ENCODE measurements around the gene TECPR2.

TECPR2 gene

GRCh38 chr14:102374264-102374663 is 11.5 kb downstream of the TECPR2 start:
- no peak for DNase-seq (ENCODE audit: low read depth)

GRCh38 chr14:102375119-102375518 is 12.4 kb downstream of the TECPR2 start:
- DNase-seq (ENCODE audit: low read depth): no peak

- DNase-seq (ENCODE audit: low read depth): no peak
Measured at GRCh38 chr14:102377696-102378095, 15.0 kb downstream of the TECPR2 start.

GRCh38 chr14:102378830-102379229 is 16.1 kb downstream of the TECPR2 start:
- DNase-seq (ENCODE audit: low read depth): no peak

GRCh38 chr14:102387086-102387485 is 24.3 kb downstream of the TECPR2 start:
- DNase-seq (ENCODE audit: low read depth): no peak

- no peak for DNase-seq (ENCODE audit: low read depth)
Measured at GRCh38 chr14:102389246-102389645, 26.5 kb downstream of the TECPR2 start.

GRCh38 chr14:102390064-102390855 is 27.5 kb downstream of the TECPR2 start:
- DNase-seq (ENCODE audit: low read depth): peak; percentile 43

GRCh38 chr14:102392506-102392905 is 29.8 kb downstream of the TECPR2 start:
- no peak for DNase-seq (ENCODE audit: low read depth)

- no peak for DNase-seq (ENCODE audit: low read depth)
Measured at GRCh38 chr14:102394717-102395375, 32.1 kb downstream of the TECPR2 start.

GRCh38 chr14:102396521-102396920 is 33.8 kb downstream of the TECPR2 start:
- DNase-seq (ENCODE audit: low read depth): no peak

- DNase-seq (ENCODE audit: low read depth): no peak
Measured at GRCh38 chr14:102403028-102403427, 40.3 kb downstream of the TECPR2 start.

- DNase-seq (ENCODE audit: low read depth): no peak
Measured at GRCh38 chr14:102407258-102407657, 44.5 kb downstream of the TECPR2 start.

GRCh38 chr14:102408724-102409123 is 46.0 kb downstream of the TECPR2 start:
- no peak for DNase-seq (ENCODE audit: low read depth)

GRCh38 chr14:102415671-102416070 is 52.9 kb downstream of the TECPR2 start:
- DNase-seq (ENCODE audit: low read depth): no peak

GRCh38 chr14:102417001-102417431 is 54.3 kb downstream of the TECPR2 start:
- DNase-seq (ENCODE audit: low read depth): no peak

- DNase-seq (ENCODE audit: low read depth): no peak
Measured at GRCh38 chr14:102417646-102418045, 54.9 kb downstream of the TECPR2 start.

- no peak for DNase-seq (ENCODE audit: low read depth)
Measured at GRCh38 chr14:102418169-102418852, 55.6 kb downstream of the TECPR2 start.

GRCh38 chr14:102418853-102419240 is 56.1 kb downstream of the TECPR2 start:
- no peak for DNase-seq (ENCODE audit: low read depth)

GRCh38 chr14:102419276-102419675 is 56.5 kb downstream of the TECPR2 start:
- no peak for DNase-seq (ENCODE audit: low read depth)

- DNase-seq (ENCODE audit: low read depth): no peak
Measured at GRCh38 chr14:102419716-102420115, 57.0 kb downstream of the TECPR2 start.

- DNase-seq (ENCODE audit: low read depth): no peak
Measured at GRCh38 chr14:102421411-102422057, 58.8 kb downstream of the TECPR2 start.

- DNase-seq (ENCODE audit: low read depth): no peak
Measured at GRCh38 chr14:102424520-102424919, 61.8 kb downstream of the TECPR2 start.
